Measurements from ENCODE around the gene CHD8.
"Not testable (repeated sequence)": the region's sequence is repeated elsewhere in the genome, so short reads cannot be mapped to it uniquely, and the experiment has no call there.

The CHD8 gene

GRCh38 chr14:21437063-21437901 lies 18.6 kb downstream of the CHD8 start:
- peak; percentile 100 for DNase-seq

GRCh38 chr14:21436567-21437062 lies 19.3 kb downstream of the CHD8 start:
- DNase-seq, result peak; percentile 10

GRCh38 chr14:21431126-21431525 lies 24.8 kb downstream of the CHD8 start:
- no peak for DNase-seq

- no peak for DNase-seq
These were observed 27.0 kb downstream of the CHD8 start for GRCh38 chr14:21428930-21429329.

- DNase-seq, result no peak
These were observed 29.2 kb downstream of the CHD8 start for GRCh38 chr14:21426692-21427091.

- DNase-seq, result no peak
These were observed 36.4 kb downstream of the CHD8 start for GRCh38 chr14:21419528-21419927.

- no peak for DNase-seq
These were observed 40.6 kb downstream of the CHD8 start for GRCh38 chr14:21415329-21415728.

- no peak for DNase-seq
These were observed 41.7 kb downstream of the CHD8 start for GRCh38 chr14:21414137-21414631.

- no peak for DNase-seq
These were observed 47.8 kb downstream of the CHD8 start for GRCh38 chr14:21408147-21408546.

GRCh38 chr14:21406213-21406612 lies 49.7 kb downstream of the CHD8 start:
- DNase-seq, result no peak

- DNase-seq, result no peak
These were observed 50.8 kb downstream of the CHD8 start for GRCh38 chr14:21405097-21405496.

- no peak for DNase-seq
These were observed 56.5 kb downstream of the CHD8 start for GRCh38 chr14:21399311-21399870.

- DNase-seq, result no peak
These were observed 57.0 kb downstream of the CHD8 start for GRCh38 chr14:21398901-21399300.

GRCh38 chr14:21395450-21395849 lies 60.5 kb downstream of the CHD8 start:
- DNase-seq, result peak; percentile 15

- DNase-seq, result peak; percentile 65
These were observed 70.6 kb downstream of the CHD8 start for GRCh38 chr14:21385188-21385904.

GRCh38 chr14:21384494-21384851 lies 71.5 kb downstream of the CHD8 start:
- peak; percentile 67 for DNase-seq

- peak; percentile 99 for DNase-seq
These were observed 72.0 kb downstream of the CHD8 start, which contains the start of gene SUPT16H for GRCh38 chr14:21383848-21384493. Gene SUPT16H (minus strand): TSS chr14:21384019. CDS start chr14:21383927, 92 bp downstream.

GRCh38 chr14:21382886-21383847 lies 72.8 kb downstream of the CHD8 start:
- peak; percentile 77 for DNase-seq

GRCh38 chr14:21382095-21382494 lies 73.8 kb downstream of the CHD8 start:
- DNase-seq, result peak; percentile 37

- DNase-seq, result no peak
These were observed 76.6 kb downstream of the CHD8 start for GRCh38 chr14:21379338-21379737.

GRCh38 chr14:21373980-21374379 lies 81.9 kb downstream of the CHD8 start:
- DNase-seq, result no peak

GRCh38 chr14:21372814-21373213 lies 83.1 kb downstream of the CHD8 start:
- DNase-seq, result not testable (repeated sequence)
